K562 (cell line): ENCODE measurements around the gene INTS1. TPM values are rescaled to one million over a fixed set of nuclear protein-coding genes. Genes with fewer than 3 reads are reported as not detected.

Source experiments
- ATAC-seq: fragments of 200-7000 bp; cut with Tn5 transposase; 3 replicates; pipeline ENCODE4 v1.9.1; 2020; ENCODE audit warnings: moderate library complexity
- BruUV-seq: library from RNA; stranded (reverse); fragments of 400-500 nt; replicated peaks from 2 replicates; lab custom pipeline; 2021; lab: Mats Ljungman, UMichigan
- CTCF ChIA-PET: fragments of 300-600 bp; formaldehyde crosslinking; extraction: SDS; loops from one replicate; lab custom pipeline; 2021; ENCODE audit warnings: low intra/inter-chr PET ratio; lab: Yijun Ruan, JAX
- POLR2A ChIA-PET: fragments of 300-600, 350-650 bp; sonication (Branson Sonifier 250); formaldehyde crosslinking; extraction: SDS; loops from one replicate; lab custom pipeline; 2021; ENCODE audit warnings: antibody characterized with exemption, inconsistent platforms; lab: Yijun Ruan, JAX
- DNase-seq, 4 experiments: peaks; one replicate each; pipeline versions ENCODE4 v3.0.0 to v3.0.0-alpha.2; 2011 to 2018; ENCODE audit warnings: low spot score in 3 of 4, mixed read lengths in 3 of 4; ENCODE audit errors: extremely low read depth in 1 of 4
- FAIRE-seq: peaks from 2 replicates; lab custom pipeline; 2011; peaks lifted over from hg19 to GRCh38; lab: Jason Lieb, UNC
- H2AFZ ChIP-seq: 2 replicates; pipeline ENCODE4 v1.6.0; 2011; ENCODE audit warnings: low read depth, low read length, control low read depth, inconsistent platforms
- H3K27ac ChIP-seq: fragments of 200-600 bp; 3 replicates; pipeline ENCODE4 v1.8.0; 2011; ENCODE audit warnings: low read depth, mild to moderate bottlenecking, control low read depth, inconsistent platforms, low read length, moderate library complexity, mixed read lengths; ENCODE audit errors: extremely low read depth
- H3K27me3 ChIP-seq, 2 experiments: fragments of 300-600 bp in 1 of 2; 2 replicates in 1 of 2; 3 replicates in 1 of 2; pipeline versions ENCODE4 v1.6.0 to v1.8.0; 2011; ENCODE audit warnings: inconsistent platforms in 2 of 2, low read length in 2 of 2, mild to moderate bottlenecking in 1 of 2, mixed read lengths in 1 of 2, moderate library complexity in 1 of 2; ENCODE audit not compliant: control insufficient read depth in 2 of 2, insufficient read depth in 2 of 2
- H3K36me3 ChIP-seq: fragments of 300-600 bp; 3 replicates; pipeline ENCODE4 v1.8.0; 2011; ENCODE audit warnings: mild to moderate bottlenecking, low read length, inconsistent platforms; ENCODE audit not compliant: control insufficient read depth, insufficient read depth
- H3K4me1 ChIP-seq, 2 experiments: fragments of 200-600 bp in 1 of 2; replicated peaks in 1 of 2; 2 replicates in 1 of 2; 3 replicates in 1 of 2; pipeline versions ENCODE4 v1.5.1 to v1.8.0; 2011; ENCODE audit warnings: inconsistent platforms in 2 of 2, low read length in 2 of 2, mild to moderate bottlenecking in 1 of 2, mixed read lengths in 1 of 2, moderate library complexity in 1 of 2; ENCODE audit not compliant: control insufficient read depth in 2 of 2, insufficient read depth in 2 of 2
- H3K4me2 ChIP-seq: 2 replicates; pipeline ENCODE4 v1.6.1; 2011; ENCODE audit warnings: low read length, control low read depth, inconsistent platforms, mixed read lengths; ENCODE audit not compliant: insufficient read depth
- H3K4me3 ChIP-seq: fragments of 200-600 bp; sonication (generic), shearing (Covaris generic); 2 replicates; pipeline ENCODE4 v1.5.1; 2016; ENCODE audit warnings: control low read depth, inconsistent platforms
- H3K79me2 ChIP-seq: fragments of 200-600 bp; 3 replicates; pipeline ENCODE4 v1.8.0; 2011; ENCODE audit warnings: low read length, inconsistent platforms; ENCODE audit not compliant: control insufficient read depth, insufficient read depth
- H3K9ac ChIP-seq, 2 experiments: 2 replicates each; pipeline versions ENCODE4 v1.6.0 to v1.6.1; 2011; ENCODE audit warnings: low read depth in 2 of 2, low read length in 2 of 2, control low read depth in 1 of 2, inconsistent platforms in 1 of 2, mild to moderate bottlenecking in 1 of 2, mixed read lengths in 1 of 2; ENCODE audit not compliant: insufficient read depth in 1 of 2
- H3K9me1 ChIP-seq: one replicate; pipeline ENCODE4 v1.6.0; 2011; ENCODE audit warnings: inconsistent platforms, mild to moderate bottlenecking, low read length, moderate library complexity; ENCODE audit not compliant: control insufficient read depth, insufficient read depth
- H3K9me3 ChIP-seq: replicated peaks from 2 replicates; pipeline ENCODE4 v1.5.1; 2011; ENCODE audit warnings: low read depth, low read length, inconsistent platforms; ENCODE audit not compliant: control insufficient read depth, insufficient read depth
- H4K20me1 ChIP-seq: replicated peaks from 2 replicates; pipeline ENCODE4 v1.6.1; 2011; ENCODE audit warnings: low read length, inconsistent platforms, mixed read lengths; ENCODE audit not compliant: control insufficient read depth, insufficient read depth
- E2F3 ChIP-seq: fragments of 250-450 bp; sonication (Bioruptor Pico); IDR thresholded peaks from 2 replicates; pipeline ENCODE4 v1.4.0; 2020; ENCODE audit warnings: mild to moderate bottlenecking
- EGR1 ChIP-seq: fragments of 450-650 bp; conservative IDR thresholded peaks from 2 replicates; pipeline ENCODE4 v1.6.1; 2017; ENCODE audit warnings: mild to moderate bottlenecking
- HMG20A ChIP-seq: fragments of 450-650 bp; formaldehyde crosslinking; conservative IDR thresholded peaks from 2 replicates; pipeline ENCODE4 v1.4.0; 2020; ENCODE audit warnings: mild to moderate bottlenecking, mixed read lengths
- ILF3 ChIP-seq: fragments of 450-650 bp; IDR thresholded peaks from 2 replicates; pipeline ENCODE4 v1.6.1; 2018; ENCODE audit warnings: antibody characterized with exemption, mild to moderate bottlenecking, moderate library complexity, borderline replicate concordance
- MED1 ChIP-seq: sonication (generic); formaldehyde crosslinking; IDR thresholded peaks from 2 replicates; pipeline ENCODE4 v1.8.1; 2023; ENCODE audit warnings: missing genetic modification reagents, borderline replicate concordance
- NBN ChIP-seq: fragments of 450-650 bp; IDR thresholded peaks from 2 replicates; pipeline ENCODE4 v1.6.1; 2016; ENCODE audit warnings: low read depth, mild to moderate bottlenecking
- PHF8 ChIP-seq: fragments of 200-600 bp; sonication (generic); IDR thresholded peaks from 2 replicates; pipeline ENCODE4 v1.6.1; 2012; ENCODE audit warnings: mixed run types, mild to moderate bottlenecking, inconsistent platforms, low read length, moderate library complexity, borderline replicate concordance
- RBFOX2 ChIP-seq: fragments of 200-400 bp; formaldehyde crosslinking; IDR thresholded peaks from 2 replicates; pipeline ENCODE4 v1.6.1; 2017; ENCODE audit warnings: low read depth, mild to moderate bottlenecking, low read length, moderate library complexity
- RNF2 ChIP-seq: sonication (generic); IDR thresholded peaks from 2 replicates; pipeline ENCODE4 v1.6.1; 2016
- TAF7 ChIP-seq: fragments of 450-650 bp; IDR thresholded peaks from 2 replicates; pipeline ENCODE4 v1.6.1; 2016; ENCODE audit warnings: missing genetic modification characterization, missing compliant biosample characterization
- TCF7 ChIP-seq: sonication (generic); IDR thresholded peaks from 2 replicates; pipeline ENCODE4 v1.6.1; 2016; ENCODE audit warnings: antibody characterized with exemption, borderline replicate concordance
- ZNF583 ChIP-seq: fragments of 250-450 bp; sonication (Bioruptor Pico); IDR thresholded peaks from 2 replicates; pipeline ENCODE4 v1.4.0; 2020
- WGBS: fragments of 100-300 bp; shearing (Covaris generic); methylation state at CpG from one replicate; pipeline ENCODE4 v1.1.6; 2016; ENCODE audit warnings: low coverage, mixed read lengths; ENCODE audit not compliant: insufficient coverage; ENCODE audit errors: missing lambda C conversion rate; 5-methylcytosine and 5-hydroxymethylcytosine counted together
- in situ Hi-C: fragments of 300-500 bp; cut with MboI; formaldehyde crosslinking; loops from 4 replicates; pipeline ENCODE4 v1.15.0; 2018; ENCODE audit warnings: inconsistent platforms, mixed read lengths
- intact Hi-C: fragments of 100-400 bp; cut with micrococcal nuclease; formaldehyde crosslinking; loops from 2 replicates; pipeline ENCODE4 v1.14.2; 2022
- polyA plus RNA-seq, 8 experiments: library from polyadenylated mRNA; depleted of rRNA in 4 of 8; stranded (reverse) in 5 of 8; unstranded in 3 of 8; fragments of >200 nt; fragmentation: Nextera tagmentation in 2 of 8; fragmentation: Illumina TruSeq in 1 of 8; extraction: Ambion mirVana in 2 of 8; extraction: Trizol in 1 of 8; gene quantifications; 2 replicates each; pipeline versions ENCODE4 v1.2.1 to v1.2.3, GENCODE V29; 2011 to 2014; ENCODE audit warnings: inconsistent platforms in 1 of 8, missing spikeins in 1 of 8
- total RNA-seq, 7 experiments: library from RNA; depleted of rRNA in 6 of 7; stranded (reverse); fragments of >200 nt in 6 of 7; fragmentation: Illumina TruSeq in 2 of 7; extraction: Trizol in 2 of 7; gene quantifications; 2 replicates each; pipeline versions ENCODE4 v1.2.1 to v1.2.3, GENCODE V29; 2011 to 2021; ENCODE audit warnings: low replicate concordance in 1 of 7
- TF ChIP-seq, protein P1 (sequence below), 2 experiments: IDR thresholded peaks; 2 replicates each; pipeline ENCODE4 v1.6.1; 2011; ENCODE audit warnings: borderline replicate concordance in 1 of 2, control low read depth in 1 of 2, low read depth in 1 of 2, low read length in 1 of 2, mild to moderate bottlenecking in 1 of 2, mixed read lengths in 1 of 2, moderate library complexity in 1 of 2; ENCODE audit not compliant: insufficient read depth in 1 of 2, insufficient read length in 1 of 2, poor library complexity in 1 of 2, severe bottlenecking in 1 of 2; ENCODE audit errors: extremely low read depth in 1 of 2

Gene INTS1
- total and polyA plus RNA-seq, 9 of the 15 experiments (the other 6 are each of a cell fraction or from before 2014, with no cell fraction given), result 0.34 to 119 (median 18.5) TPM

- no peak for ATAC-seq
- intact Hi-C loops (no loop called here), in situ Hi-C loops (no loop called here)
- CTCF ChIA-PET, result no interaction called here
- H3K27ac ChIP-seq, result peak overlapping the region; percentile 59; the same call in 1 of the 3 replicates
- H3K9me1 ChIP-seq, result peaks cover 3% of the 10 kb centered on the region
- WGBS, result 49% methylated on average over 7 of the region's 10 CpGs
- DNase-seq, result no peak
- no peak for TF ChIP-seq RNF2
- no peak for TF ChIP-seq HMG20A (CRISPR knock-in tag)
- TF ChIP-seq, protein P1, sequence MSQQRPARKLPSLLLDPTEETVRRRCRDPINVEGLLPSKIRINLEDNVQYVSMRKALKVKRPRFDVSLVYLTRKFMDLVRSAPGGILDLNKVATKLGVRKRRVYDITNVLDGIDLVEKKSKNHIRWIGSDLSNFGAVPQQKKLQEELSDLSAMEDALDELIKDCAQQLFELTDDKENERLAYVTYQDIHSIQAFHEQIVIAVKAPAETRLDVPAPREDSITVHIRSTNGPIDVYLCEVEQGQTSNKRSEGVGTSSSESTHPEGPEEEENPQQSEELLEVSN (IDR thresholded peaks at IDR 0.05; ENCODE audit: borderline replicate concordance in 1 of 2, extremely low read depth in 1 of 2, insufficient read depth in 1 of 2, insufficient read length in 1 of 2, low read depth in 1 of 2, low read length in 1 of 2, poor library complexity in 1 of 2, severe bottlenecking in 1 of 2), result no peak
- TF ChIP-seq ZNF583, result no peak
- TF ChIP-seq EGR1, result 0 out of 2 replicates have a peak, but pooled peaks have one; percentile 25
- no peak for TF ChIP-seq E2F3 (CRISPR knock-in tag)
- no peak for TF ChIP-seq NBN
- TF ChIP-seq PHF8, result 0 out of 2 replicates have a peak, but pooled peaks have one; percentile 0
- peak; percentile 17; the same call in 1 of the 2 replicates for TF ChIP-seq RBFOX2
- no peak for TF ChIP-seq TCF7
- no peak for TF ChIP-seq ILF3
- no peak for TF ChIP-seq TAF7 (tag)
- TF ChIP-seq MED1 (CRISPR knock-in tag), result no peak
- peak overlapping the region; percentile 55 for H3K4me2 ChIP-seq
- peaks cover 19% of the 10 kb centered on the region; the same call in 2 of the 3 replicates for H3K36me3 ChIP-seq
- H3K27me3 ChIP-seq, result peaks cover 3 to 6% of the 10 kb centered on the region in 2 experiments; a peak in 3 of 5 replicates
- peaks cover 36 to 70% of the 10 kb centered on the region in 2 experiments for H3K4me1 ChIP-seq
- peak overlapping the region; percentile 54 for H3K4me3 ChIP-seq
- peaks cover 56% of the 10 kb centered on the region for H3K79me2 ChIP-seq
- peak overlapping the region; percentile 65 to 95 for H3K9ac ChIP-seq
- POLR2A ChIA-PET, result interaction anchor here (0.6 to 1.7 kb wide), 8 partner anchors 10 to 550 kb away, joined by 3 to 4 read pairs (median 3); no protein-coding TSS in a partner anchor
- BruUV-seq, result no TSS peak
- peaks cover 41% of the 10 kb centered on the region for H4K20me1 ChIP-seq
- FAIRE-seq, result peak; percentile 56
- H2AFZ ChIP-seq, result no peak overlapping the region
- H3K9me3 ChIP-seq, result no peaks in the 10 kb centered on the region
Observed at GRCh38 chr7:1531979-1532455, 27.8 kb upstream of the INTS1 start.
